Erythroblast (primary cell): Measurements from ENCODE around the gene CNGA4.
A peak's percentile ranks its signal among the peaks of the same experiment; 100 is the strongest.

ENCODE experiments used
- DNase-seq, 2 experiments: peaks; one replicate each; lab custom pipeline; 2025; lab: John Stamatoyannopoulos, UW
- GATA1 ChIP-seq: IDR thresholded peaks from 2 replicates; pipeline ENCODE4 v1.6.1; 2011; ENCODE audit warnings: low read depth, mild to moderate bottlenecking, control low read depth, low read length, moderate library complexity
- POLR2A ChIP-seq: IDR thresholded peaks from 2 replicates; pipeline ENCODE4 v1.6.1; 2011; ENCODE audit warnings: mild to moderate bottlenecking, low read length

CNGA4 gene

GRCh38 chr11:6238902-6239301, at the start of gene CNGA4:
TSS of gene CNGA4 (plus strand) at chr11:6239089. CDS start at chr11:6239207, 118 bp downstream.
- DNase-seq, result peak in 1 of 2 experiments; percentile 29
- no peak for TF ChIP-seq POLR2A
- no peak for TF ChIP-seq GATA1

GRCh38 chr11:6191742-6192141, 47.1 kb upstream of the CNGA4 start:
- DNase-seq, result no peak
- TF ChIP-seq POLR2A (no peak), GATA1 (no peak)

- TF ChIP-seq GATA1 (no peak), POLR2A (no peak)
- no peak for DNase-seq
These were observed 44.8 kb upstream of the CNGA4 start for GRCh38 chr11:6194065-6194581.

- no peak for TF ChIP-seq POLR2A
- no peak for TF ChIP-seq GATA1
- DNase-seq, result no peak
These were observed 42.5 kb upstream of the CNGA4 start for GRCh38 chr11:6196396-6196795.

GRCh38 chr11:6197466-6198200, 41.3 kb upstream of the CNGA4 start:
- TF ChIP-seq GATA1 (no peak), POLR2A (no peak)
- DNase-seq, result no peak

GRCh38 chr11:6199174-6199810, 39.6 kb upstream of the CNGA4 start, which contains the start of gene OR52W1:
TSS of gene OR52W1 (plus strand) at chr11:6199224. CDS start at chr11:6199224, 0 bp downstream.
- no peak for TF ChIP-seq GATA1
- no peak for TF ChIP-seq POLR2A
- no peak for DNase-seq

GRCh38 chr11:6200975-6201374, 37.9 kb upstream of the CNGA4 start:
- TF ChIP-seq GATA1 (no peak), POLR2A (no peak)
- peak in 1 of 2 experiments; percentile 8 for DNase-seq

GRCh38 chr11:6201481-6201880, 37.4 kb upstream of the CNGA4 start:
- TF ChIP-seq POLR2A (no peak), GATA1 (no peak)
- DNase-seq, result no peak

- no peak for TF ChIP-seq POLR2A
- TF ChIP-seq GATA1, result no peak
- no peak for DNase-seq
These were observed 36.8 kb upstream of the CNGA4 start for GRCh38 chr11:6202041-6202440.

- no peak for TF ChIP-seq POLR2A
- no peak for TF ChIP-seq GATA1
- no peak for DNase-seq
These were observed 35.6 kb upstream of the CNGA4 start for GRCh38 chr11:6203327-6203726.

- no peak for DNase-seq
- TF ChIP-seq POLR2A (no peak), GATA1 (no peak)
These were observed 34.2 kb upstream of the CNGA4 start for GRCh38 chr11:6204706-6205105.

- no peak for DNase-seq
- TF ChIP-seq POLR2A (no peak), GATA1 (no peak)
These were observed 33.5 kb upstream of the CNGA4 start, which contains the start of gene C11orf42 for GRCh38 chr11:6205366-6205765. TSS of gene C11orf42 (plus strand) at chr11:6205557. CDS start at chr11:6205616, 59 bp downstream.

- no peak for TF ChIP-seq POLR2A
- no peak for TF ChIP-seq GATA1
- no peak for DNase-seq
These were observed 32.3 kb upstream of the CNGA4 start for GRCh38 chr11:6206456-6207180.

GRCh38 chr11:6209801-6210200, 29.1 kb upstream of the CNGA4 start:
- TF ChIP-seq POLR2A (no peak), GATA1 (no peak)
- no peak for DNase-seq

GRCh38 chr11:6210274-6210955, 28.5 kb upstream of the CNGA4 start:
- TF ChIP-seq POLR2A, result no peak
- no peak for TF ChIP-seq GATA1
- DNase-seq, result no peak
